ENCODE data around the gene SLIT3. TPM values are rescaled to one million over a fixed set of nuclear protein-coding genes. Genes with fewer than 3 reads are reported as not detected.

Gene SLIT3
- total RNA-seq, 4 donors from 2014 or later: 0.72 to 37.4 (median 5.3) TPM

- peaks cover 0 to 11% (median 2%) of the 10 kb centered on the region in 3 donors for H3K4me1 ChIP-seq
- 58 to 77% methylated on average over 3 of the region's 3 CpGs for WGBS, 2 donors
- peaks cover 0 to 42% (median 0%) of the 10 kb centered on the region in 4 donors for H3K27me3 ChIP-seq
- no peak overlapping the region for H3K4me3 ChIP-seq
- no peaks in the 10 kb centered on the region for H3K36me3 ChIP-seq
- no peak for DNase-seq
- TF ChIP-seq POLR2A (IDR thresholded peaks at IDR 0.05): no peak
- TF ChIP-seq CTCF (IDR thresholded peaks at IDR 0.05): no peak
- H3K9me3 ChIP-seq: no peaks in the 10 kb centered on the region
- intact Hi-C loops (cut with DNase I): no loop called here
- H3K27ac ChIP-seq: no peak overlapping the region
Observed at GRCh38 chr5:168972731-168973130, 328.2 kb downstream of the SLIT3 start.

- H3K36me3 ChIP-seq: no peaks in the 10 kb centered on the region
- no peak for DNase-seq
- H3K4me1 ChIP-seq: no peaks in the 10 kb centered on the region
- intact Hi-C loops (cut with DNase I): no loop called here
- no peaks in the 10 kb centered on the region for H3K9me3 ChIP-seq
- H3K4me3 ChIP-seq: no peak overlapping the region
- WGBS, 2 donors: 75 to 78% methylated on average over 4 of the region's 4 CpGs
- peaks cover 0 to 42% (median 0%) of the 10 kb centered on the region in 4 donors for H3K27me3 ChIP-seq
- H3K27ac ChIP-seq: no peak overlapping the region
- no peak for TF ChIP-seq POLR2A (IDR thresholded peaks at IDR 0.05)
- no peak for TF ChIP-seq CTCF (IDR thresholded peaks at IDR 0.05)
Observed at GRCh38 chr5:168971100-168971499, 329.8 kb downstream of the SLIT3 start.

GRCh38 chr5:168969326-168969886 is 331.5 kb downstream of the SLIT3 start:
- no peaks in the 10 kb centered on the region for H3K4me1 ChIP-seq
- H3K36me3 ChIP-seq: no peaks in the 10 kb centered on the region
- no peak overlapping the region for H3K4me3 ChIP-seq
- DNase-seq: no peak
- 73 to 85% methylated on average over 8 of the region's 8 CpGs for WGBS, 2 donors
- intact Hi-C loops (cut with DNase I): no loop called here
- H3K9me3 ChIP-seq: no peaks in the 10 kb centered on the region
- no peak overlapping the region for H3K27ac ChIP-seq
- H3K27me3 ChIP-seq: peaks cover 0 to 30% (median 0%) of the 10 kb centered on the region in 4 donors
- no peak for TF ChIP-seq POLR2A (IDR thresholded peaks at IDR 0.05)
- no peak for TF ChIP-seq CTCF (IDR thresholded peaks at IDR 0.05)

- DNase-seq: no peak
- WGBS, 2 donors: 68 to 77% methylated on average over 7 of the region's 7 CpGs
Observed at GRCh38 chr5:168967882-168968620, 332.9 kb downstream of the SLIT3 start.

More at GRCh38 chr5:168967882-168968620, 332.9 kb downstream of the SLIT3 start:
- intact Hi-C loops (cut with DNase I): no loop called here
- TF ChIP-seq CTCF (IDR thresholded peaks at IDR 0.05) (no peak), POLR2A (IDR thresholded peaks at IDR 0.05) (no peak)
- no peaks in the 10 kb centered on the region for H3K4me1 ChIP-seq
- peaks cover 0 to 30% (median 0%) of the 10 kb centered on the region in 4 donors for H3K27me3 ChIP-seq
- H3K36me3 ChIP-seq: no peaks in the 10 kb centered on the region
- no peak overlapping the region for H3K27ac ChIP-seq
- H3K9me3 ChIP-seq: no peaks in the 10 kb centered on the region
- no peak overlapping the region for H3K4me3 ChIP-seq
